NCI-H2029 (cell line): ENCODE measurements around the gene MC4R.
"Not testable (repeated sequence)": the region's sequence is repeated elsewhere in the genome, so short reads cannot be mapped to it uniquely, and the experiment has no call there.

Source experiments
- DNase-seq: peaks from one replicate; lab custom pipeline; 2025; lab: John Stamatoyannopoulos, UW

MC4R gene

GRCh38 chr18:60372596-60372995, at the start of gene MC4R:
MC4R (minus strand) TSS chr18:60372775; CDS start chr18:60372349, 426 bp downstream.
- DNase-seq: peak; percentile 59

- not testable (repeated sequence) for DNase-seq
Observed at GRCh38 chr18:60422306-60422705, 49.7 kb upstream of the MC4R start.

- no peak for DNase-seq
Observed at GRCh38 chr18:60421356-60422118, 49.0 kb upstream of the MC4R start.

- no peak for DNase-seq
Observed at GRCh38 chr18:60417946-60418345, 45.4 kb upstream of the MC4R start.

GRCh38 chr18:60413944-60414547, 41.5 kb upstream of the MC4R start:
- no peak for DNase-seq

GRCh38 chr18:60411715-60412114, 39.1 kb upstream of the MC4R start:
- no peak for DNase-seq

GRCh38 chr18:60406721-60407120, 34.1 kb upstream of the MC4R start:
- DNase-seq: no peak

GRCh38 chr18:60404486-60405085, 32.0 kb upstream of the MC4R start:
- no peak for DNase-seq

GRCh38 chr18:60401346-60401745, 28.8 kb upstream of the MC4R start:
- DNase-seq: no peak

GRCh38 chr18:60391571-60392226, 19.1 kb upstream of the MC4R start:
- DNase-seq: no peak

GRCh38 chr18:60389314-60389713, 16.7 kb upstream of the MC4R start:
- DNase-seq: no peak

- no peak for DNase-seq
Observed at GRCh38 chr18:60385693-60386092, 13.1 kb upstream of the MC4R start.

- no peak for DNase-seq
Observed at GRCh38 chr18:60383893-60384292, 11.3 kb upstream of the MC4R start.

- no peak for DNase-seq
Observed at GRCh38 chr18:60377778-60378469, 5.3 kb upstream of the MC4R start.

- no peak for DNase-seq
Observed at GRCh38 chr18:60372132-60372531, 443 bp downstream of the MC4R start.

- DNase-seq: no peak
Observed at GRCh38 chr18:60358516-60358915, 14.1 kb downstream of the MC4R start.

- DNase-seq: no peak
Observed at GRCh38 chr18:60350941-60351340, 21.6 kb downstream of the MC4R start.

- DNase-seq: no peak
Observed at GRCh38 chr18:60350150-60350549, 22.4 kb downstream of the MC4R start.

- no peak for DNase-seq
Observed at GRCh38 chr18:60347526-60348045, 25.0 kb downstream of the MC4R start.

- no peak for DNase-seq
Observed at GRCh38 chr18:60339018-60339417, 33.6 kb downstream of the MC4R start.

GRCh38 chr18:60331890-60332289, 40.7 kb downstream of the MC4R start:
- no peak for DNase-seq

- no peak for DNase-seq
Observed at GRCh38 chr18:60329131-60329530, 43.4 kb downstream of the MC4R start.
